Lower leg skin (tissue), 3 donors: ENCODE results near the gene CCBE1.

Experiments
- POLR2A ChIP-seq, 2 donors: fragments of 450-650 bp; IDR thresholded peaks; one replicate each; pipeline ENCODE4 v1.6.1; 2016 to 2017; ENCODE audit warnings: antibody characterized with exemption in 2 of 2, mild to moderate bottlenecking in 1 of 2, moderate library complexity in 1 of 2
- TF ChIP-seq, protein P1 (sequence below), 3 donors: fragments of 450-650 bp; IDR thresholded peaks; one replicate each; pipeline ENCODE4 v1.5.1; 2016; ENCODE audit warnings: antibody characterized with exemption in 3 of 3, mild to moderate bottlenecking in 3 of 3, moderate library complexity in 2 of 3

DNA sequence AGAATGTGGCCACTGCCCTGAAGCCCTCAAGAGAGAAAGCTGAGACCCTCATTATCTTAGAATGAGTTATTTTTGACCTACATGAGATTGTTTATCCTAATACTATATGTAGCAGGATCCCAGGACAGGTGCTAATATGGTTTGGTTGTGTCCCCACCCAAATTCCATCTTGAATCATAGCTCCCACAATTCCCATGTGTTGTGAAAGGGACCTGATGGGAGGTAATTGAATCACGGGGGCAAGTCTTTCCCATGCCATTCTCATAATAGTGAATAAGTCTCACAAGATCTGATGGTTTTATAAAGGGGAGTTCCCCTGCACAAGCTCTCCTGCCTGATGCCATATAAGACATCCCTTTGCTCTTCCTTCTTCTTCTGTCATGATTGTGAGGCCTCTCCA lies 76.8 kb downstream of the CCBE1 start:
- TF ChIP-seq POLR2A (IDR thresholded peaks at IDR 0.05), result no peak
- TF ChIP-seq, protein P1, sequence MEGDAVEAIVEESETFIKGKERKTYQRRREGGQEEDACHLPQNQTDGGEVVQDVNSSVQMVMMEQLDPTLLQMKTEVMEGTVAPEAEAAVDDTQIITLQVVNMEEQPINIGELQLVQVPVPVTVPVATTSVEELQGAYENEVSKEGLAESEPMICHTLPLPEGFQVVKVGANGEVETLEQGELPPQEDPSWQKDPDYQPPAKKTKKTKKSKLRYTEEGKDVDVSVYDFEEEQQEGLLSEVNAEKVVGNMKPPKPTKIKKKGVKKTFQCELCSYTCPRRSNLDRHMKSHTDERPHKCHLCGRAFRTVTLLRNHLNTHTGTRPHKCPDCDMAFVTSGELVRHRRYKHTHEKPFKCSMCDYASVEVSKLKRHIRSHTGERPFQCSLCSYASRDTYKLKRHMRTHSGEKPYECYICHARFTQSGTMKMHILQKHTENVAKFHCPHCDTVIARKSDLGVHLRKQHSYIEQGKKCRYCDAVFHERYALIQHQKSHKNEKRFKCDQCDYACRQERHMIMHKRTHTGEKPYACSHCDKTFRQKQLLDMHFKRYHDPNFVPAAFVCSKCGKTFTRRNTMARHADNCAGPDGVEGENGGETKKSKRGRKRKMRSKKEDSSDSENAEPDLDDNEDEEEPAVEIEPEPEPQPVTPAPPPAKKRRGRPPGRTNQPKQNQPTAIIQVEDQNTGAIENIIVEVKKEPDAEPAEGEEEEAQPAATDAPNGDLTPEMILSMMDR (IDR thresholded peaks at IDR 0.05), result no peak
